Peyer's patch (tissue), 4 donors: ENCODE results near the gene NOL9.
A peak's percentile ranks its signal among the peaks of the same experiment; 100 is the strongest.

ENCODE experiments used
- CTCF ChIP-seq, 6 experiments: fragments of 450-650 bp in 4 of 6; fragments of 200-600 bp in 2 of 6; sonication (generic) in 1 of 6; IDR thresholded peaks; one replicate each; pipeline ENCODE4 v1.5.1; 2017 to 2019; ENCODE audit warnings: antibody characterized with exemption in 6 of 6, mild to moderate bottlenecking in 3 of 6, moderate library complexity in 1 of 6
- POLR2A ChIP-seq, 2 donors: fragments of 450-650 bp; IDR thresholded peaks; one replicate each; pipeline ENCODE4 v1.5.1; 2017; ENCODE audit warnings: antibody characterized with exemption in 2 of 2, mild to moderate bottlenecking in 2 of 2, moderate library complexity in 2 of 2

GRCh38 chr1:6490181-6491080 is 63.9 kb downstream of the NOL9 start:
- no peak for TF ChIP-seq CTCF (IDR thresholded peaks at IDR 0.05)
- peak; percentile 19 to 45 for TF ChIP-seq POLR2A (IDR thresholded peaks at IDR 0.05)
